GM21737 (cell line): Measurements from ENCODE around the gene DVL1.
"Not testable (repeated sequence)": the region's sequence is repeated elsewhere in the genome, so short reads cannot be mapped to it uniquely, and the experiment has no call there.

Experiments used
- ATAC-seq: cut with Tn5 transposase; IDR thresholded peaks from one replicate; pipeline ENCODE4 v1.9.1; 2021; ENCODE audit warnings: mild to moderate bottlenecking, moderate library complexity; ENCODE audit not compliant: unreplicated experiment

Gene DVL1

GRCh38 chr1:1349256-1350012, at the start of gene DVL1:
Gene DVL1, minus strand, starts transcription at chr1:1349418. Its CDS starts 353 bp downstream, at chr1:1349065.
- peak; percentile 45 for ATAC-seq

- peak; percentile 16 for ATAC-seq
These were observed 49.5 kb upstream of the DVL1 start for GRCh38 chr1:1398677-1399186.

GRCh38 chr1:1397839-1398523, 48.8 kb upstream of the DVL1 start:
- ATAC-seq: no peak

GRCh38 chr1:1395166-1395565, 45.9 kb upstream of the DVL1 start:
- ATAC-seq: no peak

- no peak for ATAC-seq
These were observed 44.9 kb upstream of the DVL1 start for GRCh38 chr1:1394116-1394515.

GRCh38 chr1:1393428-1393827, 44.2 kb upstream of the DVL1 start:
- no peak for ATAC-seq

GRCh38 chr1:1393014-1393413, 43.8 kb upstream of the DVL1 start:
- ATAC-seq: no peak

- no peak for ATAC-seq
These were observed 42.0 kb upstream of the DVL1 start for GRCh38 chr1:1391225-1391624.

GRCh38 chr1:1390675-1391074, 41.5 kb upstream of the DVL1 start:
- ATAC-seq: no peak

- ATAC-seq: no peak
These were observed 38.9 kb upstream of the DVL1 start for GRCh38 chr1:1388078-1388472.

GRCh38 chr1:1387098-1388077, 38.2 kb upstream of the DVL1 start:
- ATAC-seq: no peak

GRCh38 chr1:1385931-1386330, 36.7 kb upstream of the DVL1 start:
- no peak for ATAC-seq

- not testable (repeated sequence) for ATAC-seq
These were observed 36.1 kb upstream of the DVL1 start for GRCh38 chr1:1385339-1385738.

- ATAC-seq: no peak
These were observed 32.1 kb upstream of the DVL1 start for GRCh38 chr1:1381294-1381693.

- ATAC-seq: no peak
These were observed 31.6 kb upstream of the DVL1 start for GRCh38 chr1:1380860-1381259.

- ATAC-seq: no peak
These were observed 28.5 kb upstream of the DVL1 start for GRCh38 chr1:1377540-1378205.

- ATAC-seq: no peak
These were observed 27.5 kb upstream of the DVL1 start for GRCh38 chr1:1376551-1377226.

- ATAC-seq: peak; percentile 77
These were observed 25.9 kb upstream of the DVL1 start, which contains the start of gene AURKAIP1 for GRCh38 chr1:1374929-1375662. Gene AURKAIP1, minus strand, starts transcription at chr1:1375207. Its CDS starts 451 bp downstream, at chr1:1374756.

- peak; percentile 11 for ATAC-seq
These were observed 25.3 kb upstream of the DVL1 start for GRCh38 chr1:1374589-1374928.
